Measurements from ENCODE around the gene APBA1.

Gene APBA1

GRCh38 chr9:69559126-69559525 lies 113.0 kb downstream of the APBA1 start:
- no peaks in the 10 kb centered on the region for H3K27me3 ChIP-seq (replicated peaks; ENCODE audit: control insufficient read depth, insufficient read depth, low read length)
- no peak for TF ChIP-seq CTCF (IDR thresholded peaks at IDR 0.05; ENCODE audit: insufficient read depth, low read length, poor library complexity, severe bottlenecking)
- no peak for DNase-seq (ENCODE audit: extremely low read depth, insufficient read length)
- H3K4me3 ChIP-seq (replicated peaks; ENCODE audit: low read depth, low read length) = no peak overlapping the region
- H3K36me3 ChIP-seq (ENCODE audit: control insufficient read depth, insufficient read depth, low read length) = no peaks in the 10 kb centered on the region

- Histone ChIP-seq H3K27me3 (replicated peaks; ENCODE audit: control insufficient read depth, insufficient read depth, low read length) (no peaks in the 10 kb centered on the region), H3K4me3 (replicated peaks; ENCODE audit: low read depth, low read length) (no peak overlapping the region), H3K36me3 (ENCODE audit: control insufficient read depth, insufficient read depth, low read length) (no peaks in the 10 kb centered on the region)
- DNase-seq (ENCODE audit: extremely low read depth, insufficient read length) = no peak
- TF ChIP-seq CTCF (IDR thresholded peaks at IDR 0.05; ENCODE audit: insufficient read depth, low read length, poor library complexity, severe bottlenecking) = no peak
Observed at GRCh38 chr9:69556707-69557106, 115.5 kb downstream of the APBA1 start.

- Histone ChIP-seq H3K4me3 (replicated peaks; ENCODE audit: low read depth, low read length) (no peak overlapping the region), H3K36me3 (ENCODE audit: control insufficient read depth, insufficient read depth, low read length) (no peaks in the 10 kb centered on the region), H3K27me3 (replicated peaks; ENCODE audit: control insufficient read depth, insufficient read depth, low read length) (no peaks in the 10 kb centered on the region)
- DNase-seq (ENCODE audit: extremely low read depth, insufficient read length) = no peak
- TF ChIP-seq CTCF (IDR thresholded peaks at IDR 0.05; ENCODE audit: insufficient read depth, low read length, poor library complexity, severe bottlenecking) = no peak
Observed at GRCh38 chr9:69555802-69556201, 116.4 kb downstream of the APBA1 start.

DNA sequence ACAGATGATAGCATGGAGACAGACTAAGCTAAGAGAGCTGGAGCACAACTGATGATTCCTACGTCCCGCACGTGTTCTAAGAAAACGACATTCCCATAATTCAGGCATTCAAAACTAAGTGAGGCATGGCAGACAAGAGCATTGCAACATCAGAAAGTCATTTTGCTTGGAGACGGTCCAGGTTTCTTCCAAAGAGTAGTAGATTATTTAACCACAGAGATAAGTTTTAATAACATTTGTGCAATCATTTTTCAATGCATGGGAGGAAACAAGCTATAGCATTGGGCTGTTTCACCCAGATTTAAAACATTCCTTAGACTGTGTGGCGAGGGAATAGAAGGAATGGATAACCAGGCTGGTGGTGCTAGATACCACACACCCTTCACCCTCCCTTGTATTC lies 117.2 kb downstream of the APBA1 start:
- Histone ChIP-seq H3K27me3 (replicated peaks; ENCODE audit: control insufficient read depth, insufficient read depth, low read length) (no peaks in the 10 kb centered on the region), H3K36me3 (ENCODE audit: control insufficient read depth, insufficient read depth, low read length) (no peaks in the 10 kb centered on the region), H3K4me3 (replicated peaks; ENCODE audit: low read depth, low read length) (no peak overlapping the region)
- no peak for TF ChIP-seq CTCF (IDR thresholded peaks at IDR 0.05; ENCODE audit: insufficient read depth, low read length, poor library complexity, severe bottlenecking)
- DNase-seq (ENCODE audit: extremely low read depth, insufficient read length) = no peak

DNA sequence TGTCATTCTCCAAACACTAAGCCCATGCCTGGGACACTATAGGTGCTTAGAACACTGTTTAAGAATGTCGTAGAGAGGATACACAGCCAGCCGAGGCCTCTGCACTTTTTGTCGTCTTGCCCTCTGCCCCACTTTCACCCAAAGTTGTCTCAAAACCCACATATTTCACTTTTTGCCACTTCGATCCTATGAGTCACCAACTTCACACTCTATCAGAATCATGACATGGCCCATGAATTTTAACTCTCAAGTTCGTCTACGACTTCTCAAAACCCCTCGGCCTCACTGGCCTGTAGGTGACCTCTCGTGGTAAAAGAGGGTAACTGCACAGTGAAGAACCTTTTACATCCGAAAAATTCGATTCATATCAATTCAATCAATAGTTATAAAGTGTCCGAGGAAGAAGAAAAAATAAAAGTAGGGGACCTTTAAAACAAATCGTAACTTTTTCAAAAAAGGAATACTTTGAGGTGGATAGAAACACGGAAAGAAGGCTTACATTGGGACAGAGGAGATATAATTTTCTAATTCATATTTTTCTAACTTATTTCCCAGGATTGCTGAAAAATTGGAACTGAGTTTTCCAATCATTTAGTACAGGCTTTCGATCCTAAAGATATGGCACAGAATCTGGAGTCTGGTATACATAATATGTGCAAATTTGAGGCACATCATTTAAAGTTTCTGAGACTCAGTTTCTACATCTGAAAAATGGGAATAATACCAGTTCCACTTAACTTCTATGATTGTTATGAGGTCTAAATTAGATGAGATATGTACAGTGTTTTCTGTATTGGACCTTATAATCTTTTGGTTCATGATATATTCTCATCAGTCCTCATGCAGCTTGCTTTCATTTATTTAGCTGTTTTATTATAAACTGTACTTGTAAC lies 122.6 kb downstream of the APBA1 start:
- peak; percentile 81 for TF ChIP-seq CTCF (IDR thresholded peaks at IDR 0.05; ENCODE audit: insufficient read depth, low read length, poor library complexity, severe bottlenecking)
- Histone ChIP-seq H3K36me3 (ENCODE audit: control insufficient read depth, insufficient read depth, low read length) (no peaks in the 10 kb centered on the region), H3K4me3 (replicated peaks; ENCODE audit: low read depth, low read length) (no peak overlapping the region), H3K27me3 (replicated peaks; ENCODE audit: control insufficient read depth, insufficient read depth, low read length) (no peaks in the 10 kb centered on the region; the same call in none of the 2 replicates)
- no peak for DNase-seq (ENCODE audit: extremely low read depth, insufficient read length)

Data from GM06990 (cell line).